Measurements from ENCODE around the gene LAMA2.

The LAMA2 gene

GRCh38 chr6:129110690-129111343 is 227.9 kb downstream of the LAMA2 start:
- DNase-seq: no peak
- in situ Hi-C loops (cut with MboI; ENCODE audit: low pct_unique_long_range_greater_than_20kb, low sequenced_read_pairs): no loop called here

GRCh38 chr6:129111346-129111745 is 228.4 kb downstream of the LAMA2 start:
- DNase-seq: no peak
- in situ Hi-C loops (cut with MboI; ENCODE audit: low pct_unique_long_range_greater_than_20kb, low sequenced_read_pairs): no loop called here

GRCh38 chr6:129111853-129112252 is 228.9 kb downstream of the LAMA2 start:
- no peak for DNase-seq
- in situ Hi-C loops (cut with MboI; ENCODE audit: low pct_unique_long_range_greater_than_20kb, low sequenced_read_pairs): no loop called here

- in situ Hi-C loops (cut with MboI; ENCODE audit: low pct_unique_long_range_greater_than_20kb, low sequenced_read_pairs): no loop called here
- DNase-seq: no peak
Measured at GRCh38 chr6:129112591-129112990, 229.7 kb downstream of the LAMA2 start.

- no peak for DNase-seq
- in situ Hi-C loops (cut with MboI; ENCODE audit: low pct_unique_long_range_greater_than_20kb, low sequenced_read_pairs): no loop called here
Measured at GRCh38 chr6:129113637-129114036, 230.7 kb downstream of the LAMA2 start.

- no peak for DNase-seq
- in situ Hi-C loops (cut with MboI; ENCODE audit: low pct_unique_long_range_greater_than_20kb, low sequenced_read_pairs): no loop called here
Measured at GRCh38 chr6:129114636-129115391, 231.9 kb downstream of the LAMA2 start.

- DNase-seq: no peak
- in situ Hi-C loops (cut with MboI; ENCODE audit: low pct_unique_long_range_greater_than_20kb, low sequenced_read_pairs): no loop called here
Measured at GRCh38 chr6:129115471-129115870, 232.5 kb downstream of the LAMA2 start.

- DNase-seq: no peak
- in situ Hi-C loops (cut with MboI; ENCODE audit: low pct_unique_long_range_greater_than_20kb, low sequenced_read_pairs): no loop called here
Measured at GRCh38 chr6:129117355-129117754, 234.4 kb downstream of the LAMA2 start.

GRCh38 chr6:129120856-129121638 is 238.1 kb downstream of the LAMA2 start:
- in situ Hi-C loops (cut with MboI; ENCODE audit: low pct_unique_long_range_greater_than_20kb, low sequenced_read_pairs): no loop called here

GRCh38 chr6:129124347-129124746 is 241.4 kb downstream of the LAMA2 start:
- in situ Hi-C loops (cut with MboI; ENCODE audit: low pct_unique_long_range_greater_than_20kb, low sequenced_read_pairs): no loop called here
- DNase-seq: no peak

More at GRCh38 chr6:129120856-129121638, 238.1 kb downstream of the LAMA2 start:
- DNase-seq: no peak

- in situ Hi-C loops (cut with MboI; ENCODE audit: low pct_unique_long_range_greater_than_20kb, low sequenced_read_pairs): no loop called here
- DNase-seq: no peak
Measured at GRCh38 chr6:129130106-129130505, 247.2 kb downstream of the LAMA2 start.

- in situ Hi-C loops (cut with MboI; ENCODE audit: low pct_unique_long_range_greater_than_20kb, low sequenced_read_pairs): no loop called here
Measured at GRCh38 chr6:129130959-129131681, 248.2 kb downstream of the LAMA2 start.

GRCh38 chr6:129133770-129134192 is 250.8 kb downstream of the LAMA2 start:
- DNase-seq: no peak
- in situ Hi-C loops (cut with MboI; ENCODE audit: low pct_unique_long_range_greater_than_20kb, low sequenced_read_pairs): no loop called here

More at GRCh38 chr6:129130959-129131681, 248.2 kb downstream of the LAMA2 start:
- no peak for DNase-seq

GRCh38 chr6:129134535-129134934 is 251.6 kb downstream of the LAMA2 start:
- in situ Hi-C loops (cut with MboI; ENCODE audit: low pct_unique_long_range_greater_than_20kb, low sequenced_read_pairs): no loop called here
- no peak for DNase-seq

GRCh38 chr6:129135451-129135850 is 252.5 kb downstream of the LAMA2 start:
- no peak for DNase-seq
- in situ Hi-C loops (cut with MboI; ENCODE audit: low pct_unique_long_range_greater_than_20kb, low sequenced_read_pairs): no loop called here

GRCh38 chr6:129136751-129137150 is 253.8 kb downstream of the LAMA2 start:
- in situ Hi-C loops (cut with MboI; ENCODE audit: low pct_unique_long_range_greater_than_20kb, low sequenced_read_pairs): no loop called here

GRCh38 chr6:129138739-129139405 is 255.9 kb downstream of the LAMA2 start:
- in situ Hi-C loops (cut with MboI; ENCODE audit: low pct_unique_long_range_greater_than_20kb, low sequenced_read_pairs): no loop called here

More at GRCh38 chr6:129136751-129137150, 253.8 kb downstream of the LAMA2 start:
- no peak for DNase-seq

GRCh38 chr6:129140526-129140925 is 257.6 kb downstream of the LAMA2 start:
- DNase-seq: no peak
- in situ Hi-C loops (cut with MboI; ENCODE audit: low pct_unique_long_range_greater_than_20kb, low sequenced_read_pairs): no loop called here

More at GRCh38 chr6:129138739-129139405, 255.9 kb downstream of the LAMA2 start:
- no peak for DNase-seq

- no peak for DNase-seq
- in situ Hi-C loops (cut with MboI; ENCODE audit: low pct_unique_long_range_greater_than_20kb, low sequenced_read_pairs): no loop called here
Measured at GRCh38 chr6:129141499-129141898, 258.6 kb downstream of the LAMA2 start.
